Measurements from ENCODE around the gene PRRX2. TPM values are rescaled to one million over a fixed set of nuclear protein-coding genes. Genes with fewer than 3 reads are reported as not detected.

Gene PRRX2
- total and polyA plus RNA-seq, 9 of the 15 experiments (the other 6 are each of a cell fraction or from before 2014, with no cell fraction given): 0.21 TPM; not detected in 8

GRCh38 chr9:129664746-129665388, 580 bp upstream of the PRRX2 start (continued):
- TF ChIP-seq ZNF407 (IDR thresholded peaks at IDR 0.05; ENCODE audit: low read depth) (no peak), BRF1 (IDR thresholded peaks at IDR 0.05; ENCODE audit: borderline replicate concordance, extremely low read depth, insufficient read length) (no peak), ZBTB34 (CRISPR knock-in tag; IDR thresholded peaks at IDR 0.05) (no peak), RBBP5 (IDR thresholded peaks at IDR 0.05; ENCODE audit: borderline replicate concordance, insufficient read depth, low read length, poor library complexity, severe bottlenecking) (no peak), ZNF263 (CRISPR knock-in tag; IDR thresholded peaks at IDR 0.05; ENCODE audit: borderline replicate concordance) (no peak), ZBTB12 (CRISPR knock-in tag; IDR thresholded peaks at IDR 0.05) (no peak), ZNF12 (CRISPR knock-in tag; IDR thresholded peaks at IDR 0.05) (no peak), RNF219 (CRISPR knock-in tag; IDR thresholded peaks at IDR 0.05) (no peak), ZNF551 (CRISPR knock-in tag; IDR thresholded peaks at IDR 0.05) (no peak)

Measured in K562 (cell line).